SK-N-SH (cell line): ENCODE data around the gene SNPH.

Source experiments
- EP300 ChIP-seq, 2 experiments: IDR thresholded peaks; 2 replicates each; pipeline versions ENCODE4 v1.4.0 to v1.6.1; 2012; ENCODE audit warnings: borderline replicate concordance in 1 of 2, low read depth in 1 of 2, low read length in 1 of 2
- FOXJ3 ChIP-seq: sonication (generic); formaldehyde crosslinking; IDR thresholded peaks from 2 replicates; pipeline ENCODE4 v1.5.1; 2020; ENCODE audit warnings: mild to moderate bottlenecking, missing genetic modification reagents
- GABPA ChIP-seq: IDR thresholded peaks from 2 replicates; pipeline ENCODE4 v1.4.0; 2012; ENCODE audit warnings: low read depth, mild to moderate bottlenecking
- RAD21 ChIP-seq: IDR thresholded peaks from 2 replicates; pipeline ENCODE4 v1.6.1; 2012; ENCODE audit warnings: mild to moderate bottlenecking, low read length
- YY1 ChIP-seq: IDR thresholded peaks from 2 replicates; pipeline ENCODE4 v1.4.0; 2012; ENCODE audit warnings: low read depth, mild to moderate bottlenecking

DNA sequence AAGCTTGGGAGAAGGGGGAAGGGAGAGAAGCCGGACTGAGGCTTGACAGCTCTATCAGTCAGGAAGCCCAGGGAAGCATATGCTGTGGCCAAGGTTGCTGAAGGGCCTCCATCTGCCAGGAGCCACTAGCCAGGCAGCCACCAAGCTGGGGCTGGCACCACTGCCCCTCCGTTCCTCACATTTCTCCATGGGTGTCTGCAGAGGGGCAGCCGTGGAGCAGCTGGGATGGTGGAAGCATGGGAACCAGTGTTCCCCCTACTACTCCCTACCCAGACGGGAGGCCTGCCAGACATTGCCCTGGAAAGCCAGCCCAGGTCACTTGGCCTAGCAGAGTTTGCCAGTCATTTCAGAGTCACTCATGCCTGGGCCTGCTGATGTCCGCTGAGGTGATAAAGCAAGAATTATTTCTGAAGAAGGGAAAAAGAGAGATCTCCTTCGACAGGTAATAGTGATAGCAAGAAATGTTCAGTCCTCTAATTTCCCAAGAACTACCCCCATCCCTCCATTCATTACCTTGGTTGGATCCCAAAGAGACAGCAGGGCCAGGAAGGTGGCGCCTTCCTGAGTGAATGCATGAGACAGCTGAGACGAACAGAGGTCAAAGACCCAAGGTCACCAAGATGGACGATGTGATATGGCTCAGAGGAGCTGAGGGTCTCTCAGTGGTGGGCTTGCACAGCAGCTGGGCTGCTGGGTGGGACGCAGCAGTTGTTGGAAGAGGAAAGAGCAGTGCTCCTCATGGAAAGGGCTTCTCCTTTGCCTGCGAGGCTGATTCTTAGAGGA, 21.9 kb downstream of the SNPH start:
- no peak for TF ChIP-seq EP300 (IDR thresholded peaks at IDR 0.05; ENCODE audit: borderline replicate concordance in 1 of 2, low read depth in 1 of 2, low read length in 1 of 2)
- no peak for TF ChIP-seq RAD21
- TF ChIP-seq GABPA, result no peak
- no peak for TF ChIP-seq FOXJ3 (CRISPR knock-in tag)
- no peak for TF ChIP-seq YY1
